HCT116 (cell line): ENCODE results near the gene GTF3C4. TPM values are rescaled to one million over a fixed set of nuclear protein-coding genes. Genes with fewer than 3 reads are reported as not detected.

Source experiments
- ATAC-seq: fragments of 200-7000 bp; cut with Tn5 transposase; 2 replicates; pipeline ENCODE4 v1.9.1; 2020; ENCODE audit warnings: mild to moderate bottlenecking, moderate library complexity
- BruUV-seq: library from RNA; stranded (reverse); fragments of 400-500 nt; replicated peaks from 2 replicates; lab custom pipeline; 2021; lab: Mats Ljungman, UMichigan
- CTCF ChIA-PET: fragments of 300-600 bp; sonication (Branson Sonifier 250); formaldehyde crosslinking; loops from one replicate; lab custom pipeline; 2021; ENCODE audit warnings: antibody characterized with exemption; lab: Charles Lee
- POLR2A ChIA-PET: fragments of 300-600, 350-600 bp; sonication (Branson Sonifier 250); formaldehyde crosslinking; loops from one replicate; lab custom pipeline; 2021; ENCODE audit warnings: antibody characterized with exemption; lab: Charles Lee
- RAD21 ChIA-PET, 2 experiments: fragments of 300-600 bp; sonication (Branson Sonifier 250); formaldehyde crosslinking; loops; one replicate each; lab custom pipeline; 2023; ENCODE audit warnings: low total read pairs in 2 of 2; ENCODE audit not compliant: uncharacterized antibody in 2 of 2, unreplicated experiment in 2 of 2, low non-redundant PET in 1 of 2; lab: Charles Lee
- DNase-seq: peaks from one replicate; pipeline ENCODE4 v3.0.0-alpha.2; 2010; ENCODE audit warnings: low read depth, low spot score
- H2AFZ ChIP-seq: fragments of 200-600 bp; shearing (Covaris generic), sonication (generic); 2 replicates; pipeline ENCODE4 v1.6.1; 2017; ENCODE audit warnings: low read depth, mixed run types, mixed read lengths, antibody characterized with exemption, low read length; ENCODE audit not compliant: poor library complexity, severe bottlenecking
- H3K27ac ChIP-seq: 2 replicates; pipeline ENCODE4 v1.5.1; 2012; ENCODE audit warnings: low read depth, low read length
- H3K27me3 ChIP-seq: fragments of 200-600 bp; sonication (generic); 2 replicates; pipeline ENCODE4 v1.6.1; 2016; ENCODE audit warnings: mixed run types, low read length, mixed read lengths; ENCODE audit not compliant: insufficient read depth
- H3K36me3 ChIP-seq, 2 experiments: fragments of 200-500 bp in 1 of 2; fragments of 200-600 bp in 1 of 2; sonication (Bioruptor generic) in 1 of 2; sonication (generic) in 1 of 2; 2 replicates each; pipeline versions ENCODE4 v1.5.1 to v1.6.1; 2014 to 2016; ENCODE audit warnings: low read length in 2 of 2, inconsistent platforms in 1 of 2, mixed read lengths in 1 of 2, mixed run types in 1 of 2; ENCODE audit not compliant: insufficient read depth in 2 of 2, control insufficient read depth in 1 of 2
- H3K4me1 ChIP-seq, 2 experiments: fragments of 200-600 bp in 1 of 2; sonication (generic) in 1 of 2; 2 replicates each; pipeline versions ENCODE4 v1.5.1 to v1.6.1; 2012 to 2017; ENCODE audit warnings: low read length in 2 of 2, inconsistent platforms in 1 of 2, mild to moderate bottlenecking in 1 of 2, mixed read lengths in 1 of 2, mixed run types in 1 of 2, moderate library complexity in 1 of 2; ENCODE audit not compliant: insufficient read depth in 2 of 2, control insufficient read depth in 1 of 2
- H3K4me2 ChIP-seq: fragments of 200-600 bp; sonication (generic); 2 replicates; pipeline ENCODE4 v1.6.1; 2017; ENCODE audit warnings: mixed run types, low read length, mixed read lengths
- H3K4me3 ChIP-seq, 2 experiments: fragments of 200-600 bp in 1 of 2; sonication (generic) in 1 of 2; replicated peaks in 1 of 2; 2 replicates each; pipeline ENCODE4 v1.5.1; 2011 to 2016; ENCODE audit warnings: low read length in 2 of 2, control low read depth in 1 of 2, low read depth in 1 of 2, mild to moderate bottlenecking in 1 of 2, mixed read lengths in 1 of 2, mixed run types in 1 of 2
- H3K79me2 ChIP-seq: fragments of 200-600 bp; sonication (generic); 2 replicates; pipeline ENCODE4 v1.6.1; 2017; ENCODE audit warnings: mild to moderate bottlenecking, mixed run types, low read length, moderate library complexity, mixed read lengths; ENCODE audit not compliant: insufficient read depth
- H3K9ac ChIP-seq: fragments of 200-600 bp; sonication (generic); 2 replicates; pipeline ENCODE4 v1.6.1; 2016; ENCODE audit warnings: low read length, mixed read lengths
- H3K9me2 ChIP-seq: fragments of 200-600 bp; sonication (generic), shearing (Covaris generic); 2 replicates; pipeline ENCODE4 v1.6.1; 2017; ENCODE audit warnings: mixed run types, mild to moderate bottlenecking, moderate library complexity; ENCODE audit not compliant: insufficient read depth
- H3K9me3 ChIP-seq, 2 experiments: fragments of 200-500 bp in 1 of 2; fragments of 200-600 bp in 1 of 2; sonication (Bioruptor generic) in 1 of 2; sonication (generic) in 1 of 2; 2 replicates each; pipeline ENCODE4 v1.6.1; 2014 to 2017; ENCODE audit warnings: low read length in 2 of 2, mixed read lengths in 2 of 2, inconsistent platforms in 1 of 2, low read depth in 1 of 2, mild to moderate bottlenecking in 1 of 2, mixed run types in 1 of 2, moderate library complexity in 1 of 2; ENCODE audit not compliant: control insufficient read depth in 1 of 2, insufficient read depth in 1 of 2
- H4K20me1 ChIP-seq: fragments of 200-600 bp; sonication (generic), shearing (Covaris generic); 2 replicates; pipeline ENCODE4 v1.6.1; 2017; ENCODE audit warnings: mixed run types, mild to moderate bottlenecking, moderate library complexity; ENCODE audit not compliant: insufficient read depth
- CTCF ChIP-seq, 3 experiments: fragments of 200-600 bp in 1 of 3; sonication (generic) in 1 of 3; IDR thresholded peaks in 2 of 3; conservative IDR thresholded peaks in 1 of 3; 2 replicates each; pipeline ENCODE4 v1.5.1; 2012 to 2017; ENCODE audit warnings: low read depth in 2 of 3, low read length in 2 of 3, antibody characterized with exemption in 1 of 3, borderline replicate concordance in 1 of 3, control low read depth in 1 of 3, mild to moderate bottlenecking in 1 of 3, mixed read lengths in 1 of 3, mixed run types in 1 of 3, moderate library complexity in 1 of 3; ENCODE audit not compliant: insufficient read depth in 1 of 3
- EGR1 ChIP-seq: IDR thresholded peaks from 2 replicates; pipeline ENCODE4 v1.6.1; 2012; ENCODE audit warnings: low read depth
- EZH2 ChIP-seq: fragments of 200-600 bp; sonication (generic); IDR thresholded peaks from 2 replicates; pipeline ENCODE4 v1.6.1; 2017; ENCODE audit warnings: antibody characterized with exemption, mixed run types
- JUND ChIP-seq: IDR thresholded peaks from 2 replicates; pipeline ENCODE4 v1.6.1; 2012
- POLR2A ChIP-seq: IDR thresholded peaks from 2 replicates; pipeline ENCODE4 v1.7.0; 2011; ENCODE audit warnings: borderline replicate concordance; ENCODE audit not compliant: insufficient read depth, insufficient read length; ENCODE audit errors: extremely low read depth
- RAD21 ChIP-seq: IDR thresholded peaks from 2 replicates; pipeline ENCODE4 v1.6.1; 2012; ENCODE audit warnings: low read depth, mild to moderate bottlenecking
- REST ChIP-seq: IDR thresholded peaks from 2 replicates; pipeline ENCODE4 v1.6.1; 2012; ENCODE audit warnings: low read depth
- TCF7L2 ChIP-seq: IDR thresholded peaks from 2 replicates; pipeline ENCODE4 v1.7.0; 2011; ENCODE audit warnings: borderline replicate concordance, inconsistent platforms; ENCODE audit not compliant: insufficient read depth, insufficient read length; ENCODE audit errors: extremely low read depth
- YY1 ChIP-seq: IDR thresholded peaks from 2 replicates; pipeline ENCODE4 v1.6.1; 2011; ENCODE audit warnings: low read length, low read depth, moderate library complexity, mild to moderate bottlenecking; ENCODE audit not compliant: insufficient replicate concordance; ENCODE audit errors: extremely low read depth
- ZBTB33 ChIP-seq: IDR thresholded peaks from 2 replicates; pipeline ENCODE4 v1.6.1; 2011; ENCODE audit warnings: mild to moderate bottlenecking, low read length, moderate library complexity; ENCODE audit not compliant: insufficient replicate concordance; ENCODE audit errors: extremely low read depth
- ZFX ChIP-seq: fragments of 450-650 bp; IDR thresholded peaks from 2 replicates; pipeline ENCODE4 v1.6.1; 2017
- intact Hi-C: fragments of 100-400 bp; cut with micrococcal nuclease; formaldehyde crosslinking; loops from 2 replicates; pipeline ENCODE4 v1.10.0; 2022
- total RNA-seq: library from RNA; stranded (reverse); gene quantifications from one replicate; pipeline ENCODE4 v1.2.1, GENCODE V29; 2021; ENCODE audit not compliant: unreplicated experiment

GTF3C4 gene
- total RNA-seq, 1 experiment from 2014 or later: 26.4 TPM

GRCh38 chr9:132711846-132712245 lies 41.6 kb downstream of the GTF3C4 start:
- no TSS peak for BruUV-seq
- DNase-seq (no peak), ATAC-seq (no peak)

More at GRCh38 chr9:132711846-132712245, 41.6 kb downstream of the GTF3C4 start:
- H3K9ac ChIP-seq: no peak overlapping the region
- H3K9me3 ChIP-seq: no peaks in the 10 kb centered on the region
- no peak for TF ChIP-seq YY1
- no peak for TF ChIP-seq CTCF (IDR thresholded peaks at IDR 0.05 in 2 of 3, conservative IDR thresholded peaks at IDR 0.05 in 1 of 3; ENCODE audit: borderline replicate concordance in 1 of 3, insufficient read depth in 1 of 3, low read depth in 2 of 3, low read length in 2 of 3)
- no peak for TF ChIP-seq EGR1
- TF ChIP-seq REST: no peak
- no peak for TF ChIP-seq RAD21
- TF ChIP-seq ZBTB33: no peak
- TF ChIP-seq JUND: no peak
- TF ChIP-seq POLR2A: no peak
- no peak for TF ChIP-seq ZFX
- no peak for TF ChIP-seq EZH2
- no peak for TF ChIP-seq TCF7L2
- POLR2A ChIA-PET: no interaction called here
- RAD21 ChIA-PET: no interaction called here
- H3K9me2 ChIP-seq: no peaks in the 10 kb centered on the region
- no peaks in the 10 kb centered on the region for H3K4me1 ChIP-seq
- CTCF ChIA-PET: no interaction called here
- H2AFZ ChIP-seq: no peak overlapping the region
- H3K4me3 ChIP-seq: no peak overlapping the region
- no peaks in the 10 kb centered on the region for H3K27me3 ChIP-seq
- no peaks in the 10 kb centered on the region for H4K20me1 ChIP-seq
- H3K27ac ChIP-seq: no peak overlapping the region
- H3K4me2 ChIP-seq: no peak overlapping the region
- intact Hi-C loops: no loop called here
- H3K36me3 ChIP-seq: no peaks in the 10 kb centered on the region
- no peaks in the 10 kb centered on the region for H3K79me2 ChIP-seq
